ENCODE measurements around the gene IL1RAPL2.

The IL1RAPL2 gene

DNA sequence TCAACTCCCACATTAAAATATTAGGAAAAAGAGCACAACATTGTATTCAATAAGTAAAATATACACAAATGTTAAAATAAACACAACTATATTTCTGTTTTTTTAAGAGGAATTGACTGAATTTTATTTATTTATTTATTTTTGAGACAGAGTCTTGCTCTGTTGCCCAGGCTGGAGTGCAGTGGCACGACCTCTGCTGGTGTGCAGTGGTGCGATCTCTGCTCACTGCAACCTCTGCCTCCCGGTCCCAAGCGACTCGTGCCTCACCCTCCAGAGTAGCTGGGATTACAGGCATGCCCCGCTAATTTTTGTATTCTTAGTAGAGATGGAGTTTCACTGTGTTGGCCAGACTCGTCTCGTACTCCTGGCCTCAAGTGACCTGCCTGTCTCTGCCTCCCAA lies 623.1 kb downstream of the IL1RAPL2 start:
- no peak for DNase-seq (ENCODE audit: low read depth)
- H3K4me3 ChIP-seq (ENCODE audit: low read depth, low read length), result no peak overlapping the region
- TF ChIP-seq POLR2A (IDR thresholded peaks at IDR 0.05; ENCODE audit: extremely low read depth, insufficient read length), result no peak
- no peak for TF ChIP-seq MYC (IDR thresholded peaks at IDR 0.05; ENCODE audit: low read depth, low read length)
- TF ChIP-seq, protein P1, sequence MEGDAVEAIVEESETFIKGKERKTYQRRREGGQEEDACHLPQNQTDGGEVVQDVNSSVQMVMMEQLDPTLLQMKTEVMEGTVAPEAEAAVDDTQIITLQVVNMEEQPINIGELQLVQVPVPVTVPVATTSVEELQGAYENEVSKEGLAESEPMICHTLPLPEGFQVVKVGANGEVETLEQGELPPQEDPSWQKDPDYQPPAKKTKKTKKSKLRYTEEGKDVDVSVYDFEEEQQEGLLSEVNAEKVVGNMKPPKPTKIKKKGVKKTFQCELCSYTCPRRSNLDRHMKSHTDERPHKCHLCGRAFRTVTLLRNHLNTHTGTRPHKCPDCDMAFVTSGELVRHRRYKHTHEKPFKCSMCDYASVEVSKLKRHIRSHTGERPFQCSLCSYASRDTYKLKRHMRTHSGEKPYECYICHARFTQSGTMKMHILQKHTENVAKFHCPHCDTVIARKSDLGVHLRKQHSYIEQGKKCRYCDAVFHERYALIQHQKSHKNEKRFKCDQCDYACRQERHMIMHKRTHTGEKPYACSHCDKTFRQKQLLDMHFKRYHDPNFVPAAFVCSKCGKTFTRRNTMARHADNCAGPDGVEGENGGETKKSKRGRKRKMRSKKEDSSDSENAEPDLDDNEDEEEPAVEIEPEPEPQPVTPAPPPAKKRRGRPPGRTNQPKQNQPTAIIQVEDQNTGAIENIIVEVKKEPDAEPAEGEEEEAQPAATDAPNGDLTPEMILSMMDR (IDR thresholded peaks at IDR 0.05; ENCODE audit: low read depth, low read length), result no peak
- TF ChIP-seq MAX (IDR thresholded peaks at IDR 0.05; ENCODE audit: low read depth, low read length), result no peak

GRCh38 chrX:105190252-105190853 lies 624.4 kb downstream of the IL1RAPL2 start:
- TF ChIP-seq, protein P1 (IDR thresholded peaks at IDR 0.05; ENCODE audit: low read depth, low read length), result peak; percentile 51
- no peak for TF ChIP-seq POLR2A (IDR thresholded peaks at IDR 0.05; ENCODE audit: extremely low read depth, insufficient read length)
- peak; percentile 30 for DNase-seq (ENCODE audit: low read depth)

DNA sequence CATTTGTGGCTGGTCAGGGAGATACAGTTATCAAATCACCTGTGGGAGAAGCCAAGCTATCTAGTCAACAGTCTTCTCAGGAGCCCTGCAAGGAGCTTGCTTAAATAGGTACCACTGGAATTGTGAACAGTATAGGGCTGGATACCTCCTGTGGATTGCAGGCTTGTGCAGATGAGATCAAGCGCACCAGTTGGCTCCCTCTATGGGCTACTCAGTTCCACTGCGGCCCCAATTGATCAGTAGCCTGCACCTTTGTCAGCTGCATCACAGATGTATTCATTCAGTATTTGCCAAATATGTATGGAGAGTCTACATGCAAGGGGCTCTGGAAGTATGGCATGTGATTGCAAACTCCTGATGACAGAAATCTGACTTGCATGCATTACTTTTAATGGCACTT lies 625.9 kb downstream of the IL1RAPL2 start:
- H3K4me3 ChIP-seq (ENCODE audit: low read depth, low read length), result no peak overlapping the region
- peak; percentile 3 for DNase-seq (ENCODE audit: low read depth)
- TF ChIP-seq MYC (IDR thresholded peaks at IDR 0.05; ENCODE audit: low read depth, low read length) (no peak), MAX (IDR thresholded peaks at IDR 0.05; ENCODE audit: low read depth, low read length) (no peak), POLR2A (IDR thresholded peaks at IDR 0.05; ENCODE audit: extremely low read depth, insufficient read length) (no peak)
- TF ChIP-seq, protein P1 (IDR thresholded peaks at IDR 0.05; ENCODE audit: low read depth, low read length), result peak; percentile 21

More at GRCh38 chrX:105190252-105190853, 624.4 kb downstream of the IL1RAPL2 start:
- H3K4me3 ChIP-seq (ENCODE audit: low read depth, low read length), result no peak overlapping the region

- no peak overlapping the region for H3K4me3 ChIP-seq (ENCODE audit: low read depth, low read length)
- no peak for DNase-seq (ENCODE audit: low read depth)
- TF ChIP-seq MYC (IDR thresholded peaks at IDR 0.05; ENCODE audit: low read depth, low read length), result no peak
- no peak for TF ChIP-seq MAX (IDR thresholded peaks at IDR 0.05; ENCODE audit: low read depth, low read length)
- no peak for TF ChIP-seq POLR2A (IDR thresholded peaks at IDR 0.05; ENCODE audit: extremely low read depth, insufficient read length)
- TF ChIP-seq, protein P1 (IDR thresholded peaks at IDR 0.05; ENCODE audit: low read depth, low read length), result no peak
Observed at GRCh38 chrX:105209406-105209805, 643.4 kb downstream of the IL1RAPL2 start.

DNA sequence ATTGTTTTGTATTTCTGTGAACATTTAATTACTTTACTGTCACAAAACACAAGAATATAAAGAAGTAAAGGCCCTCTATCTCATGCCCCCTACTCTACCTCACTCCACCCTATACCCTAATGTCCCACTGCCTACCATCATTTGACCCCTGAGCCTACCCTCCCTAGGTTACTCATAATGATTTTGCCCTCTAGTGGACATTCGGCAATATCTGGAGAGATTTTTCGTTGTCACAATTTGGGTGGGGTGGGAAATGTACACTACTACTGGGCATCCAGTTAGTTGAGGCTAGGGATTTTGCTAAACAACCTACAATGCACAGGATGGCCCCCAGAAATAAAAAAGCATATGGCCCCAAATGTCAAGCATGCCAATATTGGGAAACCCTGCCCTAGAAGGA lies 644.3 kb downstream of the IL1RAPL2 start:
- no peak for DNase-seq (ENCODE audit: low read depth)
- no peak overlapping the region for H3K4me3 ChIP-seq (ENCODE audit: low read depth, low read length)
- TF ChIP-seq POLR2A (IDR thresholded peaks at IDR 0.05; ENCODE audit: extremely low read depth, insufficient read length), result no peak
- no peak for TF ChIP-seq MAX (IDR thresholded peaks at IDR 0.05; ENCODE audit: low read depth, low read length)
- TF ChIP-seq MYC (IDR thresholded peaks at IDR 0.05; ENCODE audit: low read depth, low read length), result no peak
- TF ChIP-seq, protein P1 (IDR thresholded peaks at IDR 0.05; ENCODE audit: low read depth, low read length), result no peak

Measured in NB4 (cell line).